H9 (cell line): ENCODE data around the gene CETN3. TPM values are rescaled to one million over a fixed set of nuclear protein-coding genes. Genes with fewer than 3 reads are reported as not detected.
A peak's percentile ranks its signal among the peaks of the same experiment; 100 is the strongest.

Source experiments
- DNase-seq: peaks from one replicate; pipeline ENCODE4 v3.0.0-alpha.2; 2017
- H2AFZ ChIP-seq: one replicate; pipeline ENCODE4 v1.6.1; 2013; ENCODE audit warnings: mild to moderate bottlenecking, low read length, control low read depth, moderate library complexity
- H2AK5ac ChIP-seq: 2 replicates; pipeline ENCODE4 v1.6.1; 2013; ENCODE audit warnings: low read length, control low read depth, mixed read lengths; ENCODE audit not compliant: insufficient read length
- H2BK120ac ChIP-seq: one replicate; pipeline ENCODE4 v1.6.1; 2013; ENCODE audit warnings: low read depth, mild to moderate bottlenecking, low read length, control low read depth, inconsistent platforms; ENCODE audit not compliant: poor library complexity, severe bottlenecking
- H2BK12ac ChIP-seq: 2 replicates; pipeline ENCODE4 v1.6.1; 2013; ENCODE audit warnings: low read length, control low read depth, mixed read lengths, low read depth; ENCODE audit not compliant: insufficient read length
- H2BK15ac ChIP-seq: 2 replicates; pipeline ENCODE4 v1.6.1; 2013; ENCODE audit warnings: low read depth, low read length, control low read depth
- H2BK20ac ChIP-seq: one replicate; pipeline ENCODE4 v1.6.1; 2013; ENCODE audit warnings: low read depth, mild to moderate bottlenecking, low read length, control low read depth, inconsistent platforms; ENCODE audit not compliant: poor library complexity, severe bottlenecking
- H2BK5ac ChIP-seq: 2 replicates; pipeline ENCODE4 v1.6.1; 2013; ENCODE audit warnings: low read length, control low read depth, mixed read lengths; ENCODE audit not compliant: insufficient read length
- H3K14ac ChIP-seq: 2 replicates; pipeline ENCODE4 v1.6.1; 2013; ENCODE audit warnings: low read length, control low read depth; ENCODE audit not compliant: insufficient read depth
- H3K18ac ChIP-seq: 2 replicates; pipeline ENCODE4 v1.6.1; 2013; ENCODE audit warnings: low read depth, mild to moderate bottlenecking, mixed read lengths, low read length, control low read depth; ENCODE audit not compliant: insufficient read length
- H3K23ac ChIP-seq: 2 replicates; pipeline ENCODE4 v1.6.1; 2013; ENCODE audit warnings: low read length, control low read depth, mixed read lengths, low read depth; ENCODE audit not compliant: insufficient read length
- H3K23me2 ChIP-seq: 2 replicates; pipeline ENCODE4 v1.6.1; 2013; ENCODE audit warnings: low read depth, mild to moderate bottlenecking, mixed read lengths, low read length, control low read depth; ENCODE audit not compliant: insufficient read length, poor library complexity, severe bottlenecking
- H3K27ac ChIP-seq: 2 replicates; pipeline ENCODE4 v1.5.1; 2013; ENCODE audit warnings: low read length, control low read depth, mixed read lengths, low read depth; ENCODE audit not compliant: insufficient read length
- H3K27me3 ChIP-seq: 2 replicates; pipeline ENCODE4 v1.6.1; 2013; ENCODE audit warnings: low read length, control low read depth, inconsistent platforms; ENCODE audit not compliant: insufficient read depth
- H3K4ac ChIP-seq: 2 replicates; pipeline ENCODE4 v1.6.1; 2013; ENCODE audit warnings: low read depth, mild to moderate bottlenecking, control low read depth, inconsistent platforms, low read length, moderate library complexity
- H3K4me1 ChIP-seq: 2 replicates; pipeline ENCODE4 v1.6.1; 2013; ENCODE audit warnings: low read length, control low read depth, inconsistent platforms; ENCODE audit not compliant: insufficient read depth
- H3K4me2 ChIP-seq: 2 replicates; pipeline ENCODE4 v1.6.1; 2013; ENCODE audit warnings: low read length, control low read depth, mixed read lengths; ENCODE audit not compliant: insufficient read length, insufficient read depth
- H3K56ac ChIP-seq: 2 replicates; pipeline ENCODE4 v1.6.1; 2013; ENCODE audit warnings: low read depth, mild to moderate bottlenecking, mixed read lengths, low read length, control low read depth; ENCODE audit not compliant: insufficient read length
- H3K79me1 ChIP-seq: 2 replicates; pipeline ENCODE4 v1.6.1; 2013; ENCODE audit warnings: low read depth, mild to moderate bottlenecking, moderate library complexity, low read length, control low read depth, inconsistent platforms; ENCODE audit not compliant: insufficient read depth, poor library complexity, severe bottlenecking
- H3K79me2 ChIP-seq: 2 replicates; pipeline ENCODE4 v1.6.1; 2013; ENCODE audit warnings: low read length, control low read depth, inconsistent platforms; ENCODE audit not compliant: insufficient read depth
- H3K9ac ChIP-seq: 2 replicates; pipeline ENCODE4 v1.6.1; 2013; ENCODE audit warnings: low read length, control low read depth, mixed read lengths; ENCODE audit not compliant: insufficient read length; ENCODE audit errors: extremely low read depth
- H3K9me3 ChIP-seq: one replicate; pipeline ENCODE4 v1.6.1; 2013; ENCODE audit warnings: low read depth, low read length, inconsistent platforms; ENCODE audit not compliant: control insufficient read depth
- H3T11ph ChIP-seq: one replicate; pipeline ENCODE4 v1.6.1; 2013; ENCODE audit warnings: mild to moderate bottlenecking, low read length, control low read depth, inconsistent platforms
- H4K20me1 ChIP-seq: one replicate; pipeline ENCODE4 v1.6.1; 2013; ENCODE audit not compliant: control insufficient read depth, insufficient read length, insufficient read depth
- H4K5ac ChIP-seq: 2 replicates; pipeline ENCODE4 v1.6.1; 2013; ENCODE audit warnings: low read depth, mild to moderate bottlenecking, mixed read lengths, low read length, control low read depth; ENCODE audit not compliant: insufficient read length
- H4K8ac ChIP-seq: replicated peaks from 2 replicates; pipeline ENCODE4 v1.6.1; 2013; ENCODE audit warnings: low read length, control low read depth, mixed read lengths, low read depth; ENCODE audit not compliant: insufficient read length
- H4K91ac ChIP-seq: 2 replicates; pipeline ENCODE4 v1.6.1; 2013; ENCODE audit warnings: low read depth, mild to moderate bottlenecking, moderate library complexity, mixed read lengths, low read length, control low read depth; ENCODE audit not compliant: insufficient read length
- H3K27ac Mint-ChIP-seq, 3 experiments: 2 replicates in 2 of 3; 3 replicates in 1 of 3; pipeline ENCODE4 v1.8.0; 2020 to 2021; ENCODE audit warnings: mixed read lengths in 3 of 3, mild to moderate bottlenecking in 1 of 3, moderate library complexity in 1 of 3
- H3K27me3 Mint-ChIP-seq: 2 replicates; pipeline ENCODE4 v1.8.0; 2021; ENCODE audit warnings: low read depth, mild to moderate bottlenecking, moderate library complexity, mixed read lengths
- H3K36me3 Mint-ChIP-seq, 3 experiments: 2 replicates in 2 of 3; 3 replicates in 1 of 3; pipeline ENCODE4 v1.8.0; 2020 to 2021; ENCODE audit warnings: low read depth in 3 of 3, mixed read lengths in 3 of 3; ENCODE audit not compliant: insufficient read depth in 1 of 3
- H3K4me1 Mint-ChIP-seq, 2 experiments: 2 replicates each; pipeline ENCODE4 v1.8.0; 2020; ENCODE audit warnings: mixed read lengths in 2 of 2
- H3K4me3 Mint-ChIP-seq, 2 experiments: 2 replicates in 1 of 2; 3 replicates in 1 of 2; pipeline ENCODE4 v1.8.0; 2020 to 2021; ENCODE audit warnings: mild to moderate bottlenecking in 2 of 2, mixed read lengths in 2 of 2, moderate library complexity in 1 of 2
- H3K9me3 Mint-ChIP-seq, 2 experiments: 2 replicates in 1 of 2; 3 replicates in 1 of 2; pipeline ENCODE4 v1.8.0; 2020; ENCODE audit warnings: mild to moderate bottlenecking in 2 of 2, mixed read lengths in 2 of 2, moderate library complexity in 1 of 2
- CTCF ChIP-seq: fragments of 200-600 bp; sonication (generic); conservative IDR thresholded peaks from 3 replicates; pipeline ENCODE4 v1.8.0; 2021; ENCODE audit warnings: antibody characterized with exemption, mild to moderate bottlenecking
- WGBS: extraction: QIAGEN DNeasy Blood & Tissue Kit; methylation state at CpG from one replicate; pipeline ENCODE4 v1.1.7; 2013; ENCODE audit warnings: missing lambda C conversion rate, low lambda C conversion rate, mixed read lengths; ENCODE audit not compliant: insufficient read length; ENCODE audit errors: extremely low coverage; 5-methylcytosine and 5-hydroxymethylcytosine counted together
- total RNA-seq: library from RNA; stranded (reverse); gene quantifications from 2 replicates; pipeline ENCODE4 v1.2.1, GENCODE V29; 2021

Gene CETN3
- total RNA-seq, 1 experiment from 2014 or later: 36.3 TPM

- Histone ChIP-seq H4K20me1 (no peaks in the 10 kb centered on the region), H3K27me3 (no peaks in the 10 kb centered on the region), H3K4ac (no peak overlapping the region), H3K9me3 (no peaks in the 10 kb centered on the region), H3K56ac (no peak overlapping the region), H3K4me2 (no peak overlapping the region), H4K8ac (no peak overlapping the region), H3K27ac (no peak overlapping the region), H3K23ac (no peak overlapping the region), H3K18ac (no peak overlapping the region), H3K14ac (no peak overlapping the region), H3K4me1 (no peaks in the 10 kb centered on the region), H2BK120ac (no peak overlapping the region), H3K9ac (no peak overlapping the region), H2BK5ac (no peak overlapping the region), H3K79me2 (no peaks in the 10 kb centered on the region), H2AK5ac (no peak overlapping the region), H3T11ph (no peak overlapping the region), H4K5ac (no peak overlapping the region), H3K23me2 (no peaks in the 10 kb centered on the region), H3K79me1 (no peaks in the 10 kb centered on the region), H4K91ac (no peak overlapping the region), H2BK20ac (no peak overlapping the region), H2BK12ac (no peak overlapping the region), H2AFZ (no peak overlapping the region), H2BK15ac (no peak overlapping the region)
- Mint-ChIP-seq H3K4me1 (peaks cover 13 to 15% of the 10 kb centered on the region in 2 experiments), H3K4me3 (no peak overlapping the region), H3K27ac (peak overlapping the region in 1 of 3 experiments; percentile 7; a peak in 2 of 7 replicates), H3K36me3 (peaks cover 9 to 50% (median 29%) of the 10 kb centered on the region in 3 experiments; a peak in 6 of 7 replicates), H3K9me3 (no peaks in the 10 kb centered on the region), H3K27me3 (no peaks in the 10 kb centered on the region)
- TF ChIP-seq CTCF: no peak
- DNase-seq: no peak
- WGBS: no CpG with 5 or more reads among the region's 1 CpG
These were observed 6.9 kb downstream of the CETN3 start for GRCh38 chr5:90402521-90403255.
